Measurements from ENCODE around the gene PPP6R2.

The PPP6R2 gene

GRCh38 chr22:50306753-50307749 lies 36.1 kb upstream of the PPP6R2 start, which contains the start of gene PLXNB2:
PLXNB2 (minus strand) TSS chr22:50307646; CDS start chr22:50290584, 17,062 bp downstream.
- peak; percentile 5 for DNase-seq

GRCh38 chr22:50307890-50308596 lies 35.1 kb upstream of the PPP6R2 start:
- no peak for DNase-seq

GRCh38 chr22:50308597-50308935 lies 34.6 kb upstream of the PPP6R2 start:
- DNase-seq, result no peak

- no peak for DNase-seq
Measured at GRCh38 chr22:50308986-50309600, 34.0 kb upstream of the PPP6R2 start.

GRCh38 chr22:50309601-50309991 lies 33.5 kb upstream of the PPP6R2 start:
- no peak for DNase-seq

- DNase-seq, result no peak
Measured at GRCh38 chr22:50310031-50310722, 33.0 kb upstream of the PPP6R2 start.

- no peak for DNase-seq
Measured at GRCh38 chr22:50310949-50311444, 32.1 kb upstream of the PPP6R2 start.

GRCh38 chr22:50311606-50312351 lies 31.3 kb upstream of the PPP6R2 start:
- DNase-seq, result no peak

- no peak for DNase-seq
Measured at GRCh38 chr22:50312371-50312770, 30.8 kb upstream of the PPP6R2 start.

GRCh38 chr22:50313021-50313420 lies 30.1 kb upstream of the PPP6R2 start:
- no peak for DNase-seq

- no peak for DNase-seq
Measured at GRCh38 chr22:50313600-50313999, 29.5 kb upstream of the PPP6R2 start.

- DNase-seq, result no peak
Measured at GRCh38 chr22:50314081-50314454, 29.1 kb upstream of the PPP6R2 start.

GRCh38 chr22:50314455-50315288 lies 28.5 kb upstream of the PPP6R2 start:
- DNase-seq, result peak; percentile 57

GRCh38 chr22:50315289-50316113 lies 27.6 kb upstream of the PPP6R2 start:
- no peak for DNase-seq

- no peak for DNase-seq
Measured at GRCh38 chr22:50316114-50317065, 26.7 kb upstream of the PPP6R2 start.

- no peak for DNase-seq
Measured at GRCh38 chr22:50317178-50317577, 25.9 kb upstream of the PPP6R2 start.

- DNase-seq, result no peak
Measured at GRCh38 chr22:50317674-50318073, 25.5 kb upstream of the PPP6R2 start.

GRCh38 chr22:50318356-50318697 lies 24.8 kb upstream of the PPP6R2 start:
- no peak for DNase-seq
